GM21515 (cell line): Measurements from ENCODE around the gene BRD3.
"Not testable (repeated sequence)": the region's sequence is repeated elsewhere in the genome, so short reads cannot be mapped to it uniquely, and the experiment has no call there.

ENCODE experiments used
- ATAC-seq: cut with Tn5 transposase; IDR thresholded peaks from one replicate; pipeline ENCODE4 v1.9.1; 2021; ENCODE audit not compliant: unreplicated experiment

The BRD3 gene

DNA sequence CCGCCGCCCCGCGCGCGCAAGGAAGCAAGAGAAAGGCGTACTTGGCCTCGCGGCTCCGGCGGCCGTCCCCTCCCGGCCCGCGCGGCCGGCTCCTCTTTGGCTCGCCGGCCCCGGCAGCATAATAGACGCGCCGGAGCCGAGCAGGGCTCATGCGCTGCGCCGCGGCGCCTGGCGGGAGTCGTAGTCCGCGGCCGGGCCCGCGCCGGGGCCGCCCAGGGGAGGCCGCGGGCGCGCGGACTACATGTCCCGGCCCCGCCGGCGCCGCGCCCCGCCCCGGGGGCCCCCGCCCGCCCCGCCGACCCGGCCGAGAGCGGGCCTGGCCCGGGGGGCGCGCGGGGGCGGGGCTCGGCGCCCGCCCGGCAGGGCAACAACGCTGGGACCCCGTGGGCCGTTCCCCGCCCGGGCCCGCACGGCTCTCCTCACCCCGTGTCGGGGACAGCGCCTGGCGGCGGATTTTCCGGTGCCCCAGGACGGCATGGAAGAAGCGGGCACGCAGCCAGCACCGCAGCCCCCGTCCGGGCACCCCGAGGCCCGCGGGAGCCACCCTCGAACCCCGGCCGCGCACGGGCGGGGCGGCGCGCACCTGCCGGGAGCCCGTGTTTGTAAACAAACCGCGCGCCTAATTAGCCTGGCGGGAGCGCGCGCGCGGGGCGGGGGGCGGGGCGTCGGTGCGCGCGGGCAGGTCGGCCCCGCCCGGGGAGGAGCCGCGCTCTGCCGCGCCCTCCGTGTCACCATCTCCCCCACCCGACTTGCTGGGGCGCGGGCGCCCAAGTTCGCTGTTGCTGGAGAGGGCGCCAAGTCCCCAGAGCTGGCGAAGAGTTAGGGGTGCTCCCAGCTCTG lies at the start of gene BRD3:
Gene BRD3, minus strand, starts transcription at position 123 of the 840 bp plus-strand sequence. CDS start 14,549 bp downstream, outside the sequence.
- ATAC-seq: peak; percentile 65

DNA sequence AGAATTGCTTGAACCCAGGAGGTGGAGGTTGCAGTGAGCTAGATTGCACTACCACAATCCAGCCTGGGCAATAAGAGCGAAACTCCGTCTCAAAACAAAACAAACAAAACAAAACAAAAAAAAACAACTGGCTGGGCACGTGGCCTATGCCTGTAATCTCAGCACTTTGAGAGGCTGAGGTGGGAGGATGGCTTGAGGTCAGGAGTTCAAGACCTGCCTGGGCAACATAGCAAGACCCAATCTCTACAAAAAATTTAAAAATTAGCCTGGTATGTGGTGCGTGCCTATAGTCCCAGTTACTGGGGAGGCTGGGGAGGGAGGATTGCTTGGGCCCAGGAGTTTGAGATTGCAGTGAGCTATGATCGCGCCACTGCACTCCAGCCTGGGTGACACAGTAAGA lies 44.7 kb upstream of the BRD3 start:
- no peak for ATAC-seq

DNA sequence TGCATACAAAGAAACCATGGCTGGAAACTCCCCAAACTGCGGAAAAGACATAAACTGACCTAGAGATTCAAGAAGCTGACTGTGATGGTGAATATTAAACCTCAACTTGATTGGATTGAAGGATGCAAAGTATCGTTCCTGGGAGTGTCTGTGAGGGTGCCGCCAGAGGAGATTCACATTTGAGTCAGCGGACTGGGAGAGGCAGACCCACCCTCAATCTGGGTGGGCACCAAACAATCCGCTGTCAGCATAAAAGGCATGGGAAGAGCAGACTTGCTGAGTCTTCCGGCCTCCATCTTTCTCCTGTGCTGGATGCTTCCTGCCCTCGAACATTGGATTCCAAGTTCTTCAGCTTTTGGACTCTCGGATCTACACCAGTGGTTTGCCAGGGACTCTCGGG lies 43.2 kb upstream of the BRD3 start:
- no peak for ATAC-seq

DNA sequence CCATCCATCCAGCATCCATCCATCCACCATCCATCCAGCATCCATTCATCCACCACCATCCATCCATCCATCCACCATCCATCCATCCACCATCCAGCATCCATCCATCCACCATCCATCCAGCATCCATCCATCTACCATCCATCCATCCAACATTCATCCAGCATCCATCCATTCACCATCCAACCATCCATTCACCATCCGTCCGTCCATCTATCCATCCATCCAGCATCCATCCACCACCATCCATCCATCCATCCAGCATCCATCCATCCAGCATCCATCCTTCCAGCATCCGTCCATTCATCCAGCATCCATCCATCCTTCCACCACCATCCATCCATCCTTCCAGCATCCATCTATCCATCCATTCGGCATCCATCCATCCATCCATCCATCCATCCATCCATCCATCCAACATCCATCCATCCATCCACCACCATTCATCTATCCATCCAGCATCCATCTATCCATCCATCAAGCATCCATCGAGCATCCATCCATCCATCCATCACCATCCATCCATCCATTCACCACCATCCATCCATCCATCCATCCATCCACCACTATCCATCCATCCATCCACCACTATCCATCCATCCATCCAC lies 35.7 kb upstream of the BRD3 start:
- no peak for ATAC-seq

DNA sequence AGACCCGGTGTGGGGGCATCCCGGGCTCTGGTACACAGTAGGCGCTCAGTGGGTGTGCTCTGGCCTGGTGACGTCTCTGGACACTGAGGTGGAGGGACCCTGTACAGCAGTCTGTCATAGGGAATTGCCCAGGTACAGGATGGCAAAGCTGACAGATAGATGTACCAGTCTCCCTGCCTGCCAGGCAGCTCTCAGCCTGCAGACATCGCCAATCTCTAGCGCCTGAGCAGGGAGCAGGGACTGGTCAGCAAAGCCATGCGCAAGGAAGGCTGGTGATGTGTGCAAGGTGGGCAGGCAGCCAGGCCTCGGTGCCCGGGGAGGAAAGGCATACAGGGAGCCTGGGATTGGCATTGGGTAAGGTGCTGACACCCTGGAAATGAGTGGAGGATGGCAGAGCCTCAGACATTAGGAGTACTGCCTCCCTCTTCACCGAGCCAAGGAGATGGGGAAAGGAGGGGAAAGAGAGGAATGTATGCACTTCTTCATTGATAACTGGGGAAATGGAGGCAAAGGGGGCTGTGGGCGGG lies 33.9 kb upstream of the BRD3 start:
- no peak for ATAC-seq

DNA sequence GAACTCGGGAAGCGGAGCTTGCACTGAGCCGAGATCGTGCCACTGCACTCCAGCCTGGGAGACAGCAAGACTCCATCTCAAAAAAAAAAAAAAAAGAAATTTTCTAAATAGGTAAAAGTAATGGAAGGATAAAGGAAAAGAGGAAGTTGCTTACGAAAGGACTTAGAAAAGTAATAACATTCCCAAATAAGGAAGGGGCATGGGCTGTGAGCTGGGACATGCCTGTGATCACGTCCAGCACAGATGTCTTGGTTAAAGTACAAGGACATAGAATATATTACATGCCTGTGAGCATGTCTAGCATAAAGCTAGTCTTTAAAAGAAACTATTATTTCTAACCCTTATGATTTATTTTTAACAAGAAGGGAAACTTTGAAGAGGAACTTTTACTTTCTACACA lies 33.3 kb upstream of the BRD3 start:
- not testable (repeated sequence) for ATAC-seq

DNA sequence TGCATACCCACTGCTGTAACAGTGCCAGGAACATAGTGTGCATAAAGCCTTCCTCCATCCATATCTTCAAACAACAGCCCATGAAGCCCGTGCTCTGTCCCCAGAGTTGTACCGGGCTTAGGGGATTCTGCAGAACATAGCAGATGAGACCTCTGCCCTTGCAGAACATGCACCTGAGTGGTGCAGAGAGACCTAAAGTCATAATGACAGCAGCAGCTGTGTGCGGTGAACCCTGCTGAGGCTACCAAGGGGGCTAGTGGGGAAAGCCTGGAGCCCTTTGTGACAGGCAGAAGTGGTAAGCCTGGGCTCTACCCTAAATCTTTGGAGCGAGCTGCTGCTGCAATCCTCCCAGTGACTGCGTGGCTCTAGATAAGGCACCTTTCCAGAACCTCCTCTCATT lies 32.2 kb upstream of the BRD3 start:
- no peak for ATAC-seq

DNA sequence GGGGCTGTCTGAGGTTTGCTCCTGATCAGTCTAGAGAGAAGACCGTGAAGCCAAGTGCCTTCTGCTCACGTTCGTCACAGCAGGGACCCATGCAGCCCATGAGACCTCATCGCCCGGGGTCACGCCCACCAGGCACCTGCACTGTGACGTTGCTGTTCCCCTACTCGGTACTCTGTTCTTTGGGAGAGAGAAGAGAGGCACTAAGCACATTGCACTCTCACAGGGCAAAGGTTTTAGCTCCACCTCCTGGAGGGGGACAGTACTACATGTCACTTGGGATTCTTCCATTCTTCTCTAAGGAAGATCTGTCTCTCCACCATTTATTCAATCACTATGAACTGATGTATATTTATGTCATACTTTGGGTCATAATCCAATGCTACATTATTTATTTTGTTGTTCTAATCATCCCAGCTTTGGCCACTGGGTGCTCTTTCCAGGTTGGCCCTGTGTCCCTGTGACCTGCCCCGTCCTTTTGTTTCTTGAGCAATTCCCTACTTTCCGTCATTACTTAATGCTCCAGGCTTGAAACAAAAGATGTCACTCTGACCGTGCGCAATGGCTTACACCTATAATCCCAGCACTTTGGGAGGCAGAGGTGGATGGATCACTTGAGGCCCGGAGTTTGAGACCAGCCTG lies 31.4 kb upstream of the BRD3 start:
- no peak for ATAC-seq

DNA sequence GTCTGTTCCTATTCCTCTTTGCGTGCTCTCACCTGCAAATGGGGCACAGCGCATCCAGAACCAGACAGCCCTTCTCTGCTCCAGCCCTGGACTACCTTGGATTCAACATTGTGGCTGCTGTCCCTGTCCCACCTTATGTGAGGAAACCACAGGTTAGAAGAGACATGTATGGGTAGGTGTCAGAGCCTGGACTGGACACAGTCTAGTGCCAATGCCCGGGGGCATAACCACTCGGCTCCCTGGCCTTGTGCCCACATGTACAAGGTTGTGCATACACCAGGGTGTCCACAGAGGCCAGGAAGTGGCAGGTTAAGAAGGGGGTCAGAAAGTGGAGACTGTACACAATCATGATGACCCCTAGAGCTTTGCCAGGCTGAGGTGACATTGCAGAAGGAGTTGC lies 22.1 kb upstream of the BRD3 start:
- ATAC-seq: no peak

DNA sequence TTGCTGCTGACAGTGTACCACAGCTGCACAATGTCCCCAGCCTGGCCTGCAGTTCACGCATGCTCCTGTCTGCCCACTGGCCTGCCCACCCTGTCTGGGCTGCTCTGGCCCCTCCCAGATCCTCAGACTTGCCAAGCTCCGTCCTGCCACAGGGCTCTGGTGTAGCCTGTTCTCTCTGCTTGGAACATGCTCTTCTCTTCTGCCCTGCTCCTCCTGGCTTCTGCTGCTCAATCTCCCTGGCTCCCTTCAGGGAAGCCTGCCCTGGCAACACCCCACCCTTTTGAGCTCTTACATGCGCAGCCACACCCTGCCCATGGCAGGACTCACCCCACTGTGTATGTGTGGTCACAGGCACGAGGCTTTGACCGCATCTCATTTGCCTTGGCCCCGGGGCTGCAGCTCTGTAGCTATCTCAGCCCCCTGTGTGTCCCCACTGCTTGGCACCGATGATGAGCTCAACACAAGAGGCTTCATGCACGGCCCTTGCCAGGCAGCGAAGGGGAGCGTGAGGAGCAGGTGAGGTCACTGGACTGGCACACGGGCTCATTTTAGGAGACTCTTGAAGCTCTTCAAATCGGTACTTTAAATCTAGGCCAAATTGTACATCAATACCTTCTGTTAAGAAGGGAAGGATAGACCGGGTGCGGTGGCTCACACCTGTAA lies 20.4 kb upstream of the BRD3 start:
- ATAC-seq: no peak

DNA sequence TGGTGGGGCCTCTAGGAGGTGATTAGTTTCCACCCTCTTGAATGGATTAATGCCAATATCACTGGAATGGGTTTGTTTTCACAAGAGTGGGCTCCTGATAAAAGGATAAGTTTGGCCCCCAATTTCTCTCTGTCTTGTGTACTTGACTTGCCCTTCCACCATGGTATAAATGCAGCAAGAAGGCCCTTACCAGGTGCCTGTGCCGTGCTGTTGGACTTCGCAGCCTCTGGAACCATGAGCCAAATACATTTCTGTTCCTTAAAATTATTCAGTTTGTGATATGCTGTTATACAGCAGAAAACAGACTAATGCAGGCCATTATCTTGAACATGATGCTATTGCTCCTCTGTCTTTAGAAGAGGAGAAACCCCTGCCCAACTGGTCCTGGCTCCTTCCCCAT lies 17.8 kb upstream of the BRD3 start:
- ATAC-seq: no peak

DNA sequence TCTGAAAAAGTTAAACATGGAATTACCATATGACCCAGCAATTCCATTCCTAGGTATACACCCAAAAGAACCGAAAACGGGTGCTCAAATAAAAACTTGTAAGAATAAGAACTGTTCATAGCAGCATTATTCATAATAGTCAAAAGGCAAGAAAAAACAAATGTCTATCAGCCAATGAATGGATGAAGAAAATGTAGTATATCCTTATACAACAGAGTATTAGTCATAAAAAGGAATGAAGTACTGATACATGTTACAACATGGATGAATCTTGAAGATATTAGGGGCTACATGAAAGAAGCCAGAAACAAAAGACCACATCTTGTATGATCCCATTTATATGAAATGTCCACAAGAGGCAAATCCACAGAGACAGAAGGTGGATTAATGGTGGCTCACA lies 15.6 kb upstream of the BRD3 start:
- no peak for ATAC-seq

DNA sequence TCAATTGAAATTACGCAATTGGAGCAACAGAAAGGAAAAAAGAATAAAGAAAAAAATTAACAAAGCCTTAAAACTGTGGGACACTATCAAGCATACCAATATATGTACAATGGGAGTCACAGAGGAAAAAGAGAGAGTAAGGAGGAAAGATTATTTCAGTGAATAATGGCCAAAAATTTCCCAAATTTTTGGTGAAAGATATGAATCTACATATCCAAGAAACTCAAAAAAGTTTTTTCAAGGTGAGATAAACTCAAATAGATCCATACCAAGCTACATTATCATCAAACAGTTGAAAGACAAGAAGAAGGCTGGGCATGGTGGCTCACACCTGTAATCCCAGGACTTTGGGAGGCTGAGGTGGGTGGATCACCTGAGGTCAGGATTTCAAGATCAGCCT lies 8.8 kb upstream of the BRD3 start:
- no peak for ATAC-seq

DNA sequence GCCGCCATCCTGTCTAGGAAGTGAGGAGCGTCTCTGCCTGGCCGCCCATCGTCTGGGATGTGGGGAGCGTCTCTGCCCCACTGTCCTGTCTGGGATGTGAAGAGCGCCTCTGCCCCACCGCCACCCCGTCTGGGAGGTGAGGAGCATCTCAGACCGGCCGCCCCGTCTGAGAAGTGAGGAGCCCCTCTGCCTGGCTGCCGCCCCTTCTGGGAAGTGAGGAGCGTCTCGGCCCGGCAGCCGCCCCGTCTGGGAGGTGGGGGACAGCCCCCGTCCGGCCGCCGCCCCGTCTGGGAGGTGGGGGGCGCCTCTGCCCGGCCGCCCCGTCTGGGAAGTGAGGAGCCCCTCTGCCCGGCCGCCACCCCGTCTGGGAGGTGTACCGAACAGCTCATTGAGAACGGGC lies 7.9 kb upstream of the BRD3 start:
- not testable (repeated sequence) for ATAC-seq

DNA sequence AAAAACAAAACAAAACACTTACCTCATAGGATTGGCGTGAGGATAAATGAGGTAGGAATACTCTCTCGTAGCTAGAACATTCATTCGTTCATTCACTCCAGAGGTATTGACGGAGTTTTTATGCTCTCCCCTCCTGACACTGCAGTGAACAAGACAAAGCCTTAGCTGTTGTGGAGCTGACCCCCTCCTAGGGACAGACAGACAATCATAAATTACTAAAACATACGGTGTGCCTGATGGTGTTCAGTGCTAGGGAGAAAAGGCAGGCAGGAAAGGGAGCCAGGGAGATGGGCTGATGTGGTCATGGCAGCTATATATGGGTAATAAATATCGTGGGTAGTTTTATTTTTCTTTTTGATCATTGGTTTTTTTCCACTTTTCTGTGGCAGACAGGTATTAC lies 5.7 kb upstream of the BRD3 start:
- ATAC-seq: no peak

DNA sequence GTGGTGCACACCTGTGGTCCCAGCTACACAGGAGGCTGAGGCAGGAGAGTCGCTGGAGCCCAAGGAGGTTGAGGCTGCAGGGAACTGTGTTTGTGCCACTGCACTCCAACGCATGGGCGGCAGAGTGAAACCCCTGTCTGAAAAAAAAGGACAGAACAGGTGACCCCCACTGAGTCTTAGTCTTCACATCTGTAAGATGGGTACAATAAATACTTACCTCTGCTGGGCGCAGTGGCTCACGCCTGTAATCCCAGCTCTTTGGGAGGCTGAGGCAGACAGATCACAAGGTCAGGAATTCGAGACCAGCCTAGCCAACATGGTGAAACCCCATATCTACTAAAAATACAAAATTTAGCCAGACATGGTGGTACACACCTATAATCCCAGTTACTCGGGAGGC lies 4.9 kb upstream of the BRD3 start:
- not testable (repeated sequence) for ATAC-seq

DNA sequence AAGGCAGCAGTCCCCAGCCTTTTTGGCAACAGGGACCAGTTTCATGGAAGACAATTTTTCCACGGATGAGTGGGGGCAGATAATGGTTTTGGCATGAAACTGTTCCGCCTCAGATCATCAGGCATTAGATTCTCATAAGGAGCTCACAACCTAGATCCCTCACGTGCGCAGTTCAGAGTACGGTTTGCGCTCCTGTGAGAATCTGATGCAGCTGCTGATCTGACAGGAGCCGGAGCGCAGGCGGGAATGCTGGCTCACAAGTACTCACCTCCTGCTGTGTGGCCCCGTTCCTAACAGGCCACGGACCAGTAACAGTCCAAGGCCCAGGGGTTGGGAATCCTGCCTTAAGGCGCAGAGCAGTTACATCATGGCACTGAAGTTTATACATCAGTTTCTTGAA lies 3.3 kb upstream of the BRD3 start:
- no peak for ATAC-seq

DNA sequence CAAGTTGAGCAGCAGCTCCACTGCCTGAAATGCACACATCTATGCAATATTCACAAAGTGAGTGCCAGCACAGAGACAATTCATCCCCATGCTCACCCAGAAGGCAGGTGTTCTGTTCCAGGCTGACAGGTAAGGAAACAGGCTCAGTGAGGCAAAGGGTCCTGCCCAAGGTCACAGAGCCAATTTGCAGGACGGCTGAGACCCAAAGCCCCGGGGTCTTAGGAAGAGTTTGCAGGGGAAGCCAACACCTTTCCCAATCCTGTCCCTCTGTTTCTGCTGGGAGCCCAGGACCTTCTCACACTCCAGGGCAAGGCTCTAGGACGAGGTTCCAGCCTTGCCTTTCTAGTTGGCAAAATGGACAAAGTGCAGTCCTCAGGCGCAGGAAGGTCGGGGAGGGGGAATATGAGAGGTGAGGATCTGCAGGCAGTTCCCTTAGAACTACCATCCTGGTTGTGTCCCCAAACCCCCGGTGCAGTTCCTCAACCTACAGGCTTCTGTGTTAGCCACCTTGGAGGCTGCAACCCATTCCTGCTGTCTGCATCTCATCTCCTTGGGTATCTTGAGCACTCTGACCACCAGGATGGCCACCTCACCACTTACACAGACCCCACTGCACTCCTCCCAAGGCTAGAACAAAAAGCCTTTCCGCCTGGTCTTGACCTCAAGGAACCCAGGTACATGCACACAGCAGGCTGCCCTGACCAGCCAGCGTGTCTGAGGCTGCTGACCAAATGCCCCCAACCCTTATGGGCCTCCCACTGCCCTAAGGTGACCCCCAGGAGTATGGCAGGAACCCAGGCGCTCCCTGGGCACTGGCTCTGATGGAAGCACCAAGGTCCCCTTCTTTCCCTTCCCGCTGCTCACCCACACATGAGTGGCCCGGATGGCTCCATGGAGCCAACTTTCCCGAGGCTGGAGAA lies 1.9 kb upstream of the BRD3 start:
- no peak for ATAC-seq

DNA sequence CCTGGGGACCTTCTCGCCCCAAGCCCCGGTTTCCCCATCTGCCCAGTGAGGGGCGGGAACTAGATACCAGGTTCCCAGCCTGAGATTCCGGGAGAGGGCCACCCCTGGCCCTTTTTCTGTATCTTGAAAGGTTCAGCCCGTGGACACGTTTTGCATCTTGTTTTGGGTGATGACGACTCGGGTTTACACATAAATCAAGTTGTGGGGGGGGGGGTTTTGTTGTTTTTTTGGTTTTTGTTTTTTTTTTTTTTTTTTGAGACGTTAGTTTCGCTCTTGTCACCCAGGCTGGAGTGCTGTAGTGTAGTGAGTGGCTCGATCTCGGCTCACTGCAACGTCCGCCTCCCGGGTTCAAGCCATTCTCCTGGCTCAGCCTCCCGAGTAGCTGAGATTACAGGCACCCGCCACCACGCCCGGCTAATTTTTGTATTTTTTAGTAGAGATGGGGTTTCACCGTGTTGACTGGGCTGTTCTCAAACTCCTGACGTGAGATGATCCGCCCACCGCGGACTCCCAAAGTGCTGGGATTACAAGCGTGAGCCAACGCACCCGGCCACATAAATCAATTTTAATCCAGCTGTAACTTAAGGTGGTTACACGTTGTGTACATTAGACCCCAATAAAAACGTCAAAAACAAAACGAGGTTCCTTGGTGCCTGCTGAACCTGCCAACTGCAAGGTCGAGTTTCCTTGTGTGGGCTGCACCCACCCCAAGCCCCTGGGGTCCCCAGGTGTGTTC lies 1.1 kb upstream of the BRD3 start:
- ATAC-seq: no peak
